Measurements from ENCODE around the gene TRAPPC3. TPM values are rescaled to one million over a fixed set of nuclear protein-coding genes. Genes with fewer than 3 reads are reported as not detected.

TRAPPC3 gene
- total and polyA plus RNA-seq, 9 of the 15 experiments (the other 6 are each of a cell fraction or from before 2014, with no cell fraction given): 20.6 to 141 (median 112) TPM

DNA sequence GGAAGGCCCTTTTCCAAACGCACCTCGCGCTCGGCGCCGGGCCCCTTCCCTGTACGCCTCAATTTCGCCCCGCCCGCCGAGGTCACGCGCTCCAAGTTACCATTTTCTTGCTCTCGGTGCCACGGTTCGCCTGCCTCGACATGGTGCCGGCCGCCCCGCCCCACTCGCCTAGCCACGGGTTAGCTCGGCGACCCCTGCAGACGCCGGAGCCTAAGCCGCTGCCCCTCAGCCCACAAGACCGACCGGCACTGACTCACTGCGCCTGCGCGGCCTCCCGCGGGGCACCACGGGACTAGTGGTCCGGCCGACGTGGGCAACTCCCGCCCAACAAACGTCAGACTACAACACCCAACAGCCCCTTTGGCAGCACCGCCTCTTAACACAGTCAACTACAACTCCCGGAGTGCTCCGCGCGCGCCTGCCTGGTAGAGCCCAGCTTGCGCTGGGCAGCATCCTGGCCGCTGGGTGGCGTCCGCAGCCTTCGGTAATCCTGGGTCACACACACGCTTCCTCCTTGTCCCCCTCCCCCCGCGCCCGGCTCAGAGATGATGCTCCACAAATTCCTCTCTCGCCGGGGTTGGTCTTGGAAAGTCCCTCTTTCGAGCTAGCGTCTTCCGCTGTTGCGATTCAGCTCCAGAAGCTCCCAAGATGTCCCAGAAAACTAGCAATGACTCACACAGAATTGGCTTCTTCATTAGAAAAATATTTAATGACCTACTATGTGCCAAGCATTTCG lies at the start of gene TRAPPC3 (continued):
- TF ChIP-seq, protein P1, sequence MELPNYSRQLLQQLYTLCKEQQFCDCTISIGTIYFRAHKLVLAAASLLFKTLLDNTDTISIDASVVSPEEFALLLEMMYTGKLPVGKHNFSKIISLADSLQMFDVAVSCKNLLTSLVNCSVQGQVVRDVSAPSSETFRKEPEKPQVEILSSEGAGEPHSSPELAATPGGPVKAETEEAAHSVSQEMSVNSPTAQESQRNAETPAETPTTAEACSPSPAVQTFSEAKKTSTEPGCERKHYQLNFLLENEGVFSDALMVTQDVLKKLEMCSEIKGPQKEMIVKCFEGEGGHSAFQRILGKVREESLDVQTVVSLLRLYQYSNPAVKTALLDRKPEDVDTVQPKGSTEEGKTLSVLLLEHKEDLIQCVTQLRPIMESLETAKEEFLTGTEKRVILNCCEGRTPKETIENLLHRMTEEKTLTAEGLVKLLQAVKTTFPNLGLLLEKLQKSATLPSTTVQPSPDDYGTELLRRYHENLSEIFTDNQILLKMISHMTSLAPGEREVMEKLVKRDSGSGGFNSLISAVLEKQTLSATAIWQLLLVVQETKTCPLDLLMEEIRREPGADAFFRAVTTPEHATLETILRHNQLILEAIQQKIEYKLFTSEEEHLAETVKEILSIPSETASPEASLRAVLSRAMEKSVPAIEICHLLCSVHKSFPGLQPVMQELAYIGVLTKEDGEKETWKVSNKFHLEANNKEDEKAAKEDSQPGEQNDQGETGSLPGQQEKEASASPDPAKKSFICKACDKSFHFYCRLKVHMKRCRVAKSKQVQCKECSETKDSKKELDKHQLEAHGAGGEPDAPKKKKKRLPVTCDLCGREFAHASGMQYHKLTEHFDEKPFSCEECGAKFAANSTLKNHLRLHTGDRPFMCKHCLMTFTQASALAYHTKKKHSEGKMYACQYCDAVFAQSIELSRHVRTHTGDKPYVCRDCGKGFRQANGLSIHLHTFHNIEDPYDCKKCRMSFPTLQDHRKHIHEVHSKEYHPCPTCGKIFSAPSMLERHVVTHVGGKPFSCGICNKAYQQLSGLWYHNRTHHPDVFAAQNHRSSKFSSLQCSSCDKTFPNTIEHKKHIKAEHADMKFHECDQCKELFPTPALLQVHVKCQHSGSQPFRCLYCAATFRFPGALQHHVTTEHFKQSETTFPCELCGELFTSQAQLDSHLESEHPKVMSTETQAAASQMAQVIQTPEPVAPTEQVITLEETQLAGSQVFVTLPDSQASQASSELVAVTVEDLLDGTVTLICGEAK (IDR thresholded peaks at IDR 0.05): 0 out of 2 replicates have a peak, but pooled peaks have one; percentile 37
- TF ChIP-seq, protein P1 (CRISPR knock-in tag; IDR thresholded peaks at IDR 0.05): no peak
- TF ChIP-seq FOXJ3 (CRISPR knock-in tag; IDR thresholded peaks at IDR 0.05) (no peak), CC2D1A (IDR thresholded peaks at IDR 0.05) (peak; percentile 91), TCFL5 (CRISPR knock-in tag; conservative IDR thresholded peaks at IDR 0.05) (no peak), GTF2A2 (tag; IDR thresholded peaks at IDR 0.05) (no peak)
- TF ChIP-seq, protein P2, sequence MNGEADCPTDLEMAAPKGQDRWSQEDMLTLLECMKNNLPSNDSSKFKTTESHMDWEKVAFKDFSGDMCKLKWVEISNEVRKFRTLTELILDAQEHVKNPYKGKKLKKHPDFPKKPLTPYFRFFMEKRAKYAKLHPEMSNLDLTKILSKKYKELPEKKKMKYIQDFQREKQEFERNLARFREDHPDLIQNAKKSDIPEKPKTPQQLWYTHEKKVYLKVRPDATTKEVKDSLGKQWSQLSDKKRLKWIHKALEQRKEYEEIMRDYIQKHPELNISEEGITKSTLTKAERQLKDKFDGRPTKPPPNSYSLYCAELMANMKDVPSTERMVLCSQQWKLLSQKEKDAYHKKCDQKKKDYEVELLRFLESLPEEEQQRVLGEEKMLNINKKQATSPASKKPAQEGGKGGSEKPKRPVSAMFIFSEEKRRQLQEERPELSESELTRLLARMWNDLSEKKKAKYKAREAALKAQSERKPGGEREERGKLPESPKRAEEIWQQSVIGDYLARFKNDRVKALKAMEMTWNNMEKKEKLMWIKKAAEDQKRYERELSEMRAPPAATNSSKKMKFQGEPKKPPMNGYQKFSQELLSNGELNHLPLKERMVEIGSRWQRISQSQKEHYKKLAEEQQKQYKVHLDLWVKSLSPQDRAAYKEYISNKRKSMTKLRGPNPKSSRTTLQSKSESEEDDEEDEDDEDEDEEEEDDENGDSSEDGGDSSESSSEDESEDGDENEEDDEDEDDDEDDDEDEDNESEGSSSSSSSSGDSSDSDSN (IDR thresholded peaks at IDR 0.05; ENCODE audit: borderline replicate concordance in 1 of 2, low read depth in 2 of 2, low read length in 2 of 2): peak in 1 of 2 experiments; percentile 17; a peak in 1 of 4 replicates
- TF ChIP-seq, protein P3, sequence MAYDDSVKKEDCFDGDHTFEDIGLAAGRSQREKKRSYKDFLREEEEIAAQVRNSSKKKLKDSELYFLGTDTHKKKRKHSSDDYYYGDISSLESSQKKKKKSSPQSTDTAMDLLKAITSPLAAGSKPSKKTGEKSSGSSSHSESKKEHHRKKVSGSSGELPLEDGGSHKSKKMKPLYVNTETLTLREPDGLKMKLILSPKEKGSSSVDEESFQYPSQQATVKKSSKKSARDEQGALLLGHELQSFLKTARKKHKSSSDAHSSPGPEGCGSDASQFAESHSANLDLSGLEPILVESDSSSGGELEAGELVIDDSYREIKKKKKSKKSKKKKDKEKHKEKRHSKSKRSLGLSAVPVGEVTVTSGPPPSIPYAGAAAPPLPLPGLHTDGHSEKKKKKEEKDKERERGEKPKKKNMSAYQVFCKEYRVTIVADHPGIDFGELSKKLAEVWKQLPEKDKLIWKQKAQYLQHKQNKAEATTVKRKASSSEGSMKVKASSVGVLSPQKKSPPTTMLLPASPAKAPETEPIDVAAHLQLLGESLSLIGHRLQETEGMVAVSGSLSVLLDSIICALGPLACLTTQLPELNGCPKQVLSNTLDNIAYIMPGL (CRISPR knock-in tag; IDR thresholded peaks at IDR 0.05): peak; percentile 86; the same call in 1 of the 2 replicates
- TF ChIP-seq, protein P4, sequence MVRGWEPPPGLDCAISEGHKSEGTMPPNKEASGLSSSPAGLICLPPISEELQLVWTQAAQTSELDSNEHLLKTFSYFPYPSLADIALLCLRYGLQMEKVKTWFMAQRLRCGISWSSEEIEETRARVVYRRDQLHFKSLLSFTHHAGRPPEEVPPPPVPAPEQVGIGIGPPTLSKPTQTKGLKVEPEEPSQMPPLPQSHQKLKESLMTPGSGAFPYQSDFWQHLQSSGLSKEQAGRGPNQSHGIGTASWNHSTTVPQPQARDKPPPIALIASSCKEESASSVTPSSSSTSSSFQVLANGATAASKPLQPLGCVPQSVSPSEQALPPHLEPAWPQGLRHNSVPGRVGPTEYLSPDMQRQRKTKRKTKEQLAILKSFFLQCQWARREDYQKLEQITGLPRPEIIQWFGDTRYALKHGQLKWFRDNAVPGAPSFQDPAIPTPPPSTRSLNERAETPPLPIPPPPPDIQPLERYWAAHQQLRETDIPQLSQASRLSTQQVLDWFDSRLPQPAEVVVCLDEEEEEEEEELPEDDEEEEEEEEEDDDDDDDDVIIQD (CRISPR knock-in tag; IDR thresholded peaks at IDR 0.05): no peak
- TF ChIP-seq, protein P5, sequence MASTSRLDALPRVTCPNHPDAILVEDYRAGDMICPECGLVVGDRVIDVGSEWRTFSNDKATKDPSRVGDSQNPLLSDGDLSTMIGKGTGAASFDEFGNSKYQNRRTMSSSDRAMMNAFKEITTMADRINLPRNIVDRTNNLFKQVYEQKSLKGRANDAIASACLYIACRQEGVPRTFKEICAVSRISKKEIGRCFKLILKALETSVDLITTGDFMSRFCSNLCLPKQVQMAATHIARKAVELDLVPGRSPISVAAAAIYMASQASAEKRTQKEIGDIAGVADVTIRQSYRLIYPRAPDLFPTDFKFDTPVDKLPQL (IDR thresholded peaks at IDR 0.05; ENCODE audit: extremely low read depth, insufficient read length): no peak

Measured in K562 (cell line).